GM13976 (cell line): ENCODE data around the gene RBMS1.

Experiments
- DNase-seq: peaks from one replicate; pipeline ENCODE4 v3.0.0; 2012; ENCODE audit warnings: low spot score
- CTCF ChIP-seq: IDR thresholded peaks from 2 replicates; pipeline ENCODE4 v1.5.1; 2012; ENCODE audit warnings: borderline replicate concordance, mild to moderate bottlenecking; ENCODE audit not compliant: insufficient read depth; ENCODE audit errors: extremely low read depth, missing control alignments, control extremely low read depth
- in situ Hi-C: fragments of 300-500 bp; cut with MboI; formaldehyde crosslinking; loops from one replicate; pipeline ENCODE4 v1.12.0; 2022; ENCODE audit warnings: low sequenced_read_pairs, mixed read lengths, inconsistent platforms; ENCODE audit not compliant: unreplicated experiment

RBMS1 gene

GRCh38 chr2:160253440-160254188 lies 240.0 kb downstream of the RBMS1 start:
- TF ChIP-seq CTCF, result no peak
- in situ Hi-C loops, result no loop called here

GRCh38 chr2:160252900-160253299 lies 240.7 kb downstream of the RBMS1 start:
- DNase-seq, result no peak
- TF ChIP-seq CTCF, result no peak
- in situ Hi-C loops, result no loop called here

More at GRCh38 chr2:160253440-160254188, 240.0 kb downstream of the RBMS1 start:
- no peak for DNase-seq

- DNase-seq, result peak; percentile 39
- peak; percentile 36 for TF ChIP-seq CTCF
- in situ Hi-C loops, result no loop called here
Measured at GRCh38 chr2:160252278-160252887, 241.2 kb downstream of the RBMS1 start.

- DNase-seq, result no peak
- no peak for TF ChIP-seq CTCF
- in situ Hi-C loops, result no loop called here
Measured at GRCh38 chr2:160251569-160251968, 242.0 kb downstream of the RBMS1 start.

- no peak for DNase-seq
- TF ChIP-seq CTCF, result no peak
- in situ Hi-C loops, result no loop called here
Measured at GRCh38 chr2:160249876-160250275, 243.7 kb downstream of the RBMS1 start.

- no peak for TF ChIP-seq CTCF
- no peak for DNase-seq
- in situ Hi-C loops, result no loop called here
Measured at GRCh38 chr2:160247296-160248035, 246.1 kb downstream of the RBMS1 start.
